ENCODE data around the gene ATP6V1G1. TPM values are rescaled to one million over a fixed set of nuclear protein-coding genes. Genes with fewer than 3 reads are reported as not detected.

The ATP6V1G1 gene
- total and polyA plus RNA-seq, 2 experiments from 2014 or later, result 166 to 509 TPM

DNA sequence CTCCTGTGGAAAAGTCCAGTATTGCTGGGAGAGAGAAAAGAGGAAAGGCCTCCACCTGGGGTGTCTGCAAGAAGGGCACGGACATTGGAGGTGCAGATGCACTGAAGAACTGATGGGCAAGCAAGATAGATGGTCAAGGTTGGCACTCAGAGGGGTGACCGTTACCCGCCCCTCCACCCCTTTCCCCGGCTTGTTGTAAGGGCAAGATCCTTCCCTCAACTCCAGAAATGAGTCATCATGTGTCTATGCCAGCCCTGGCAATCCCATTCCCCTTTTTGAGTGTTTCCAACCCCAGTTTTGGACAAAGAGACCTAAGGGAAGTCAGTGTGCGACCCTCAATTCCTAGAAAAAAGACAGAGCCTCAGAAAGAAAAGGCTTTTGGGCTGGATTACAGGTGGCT, 34.9 kb upstream of the ATP6V1G1 start (continued):
- TF ChIP-seq NANOG (IDR thresholded peaks at IDR 0.05; ENCODE audit: borderline replicate concordance) (no peak), CREB1 (CRISPR knock-in tag; IDR thresholded peaks at IDR 0.05; ENCODE audit: low read depth) (no peak), REST (IDR thresholded peaks at IDR 0.05; ENCODE audit: unreplicated experiment) (no peak), STAT1 (IDR thresholded peaks at IDR 0.05; ENCODE audit: unreplicated experiment) (no peak), ZNF114 (CRISPR knock-in tag; IDR thresholded peaks at IDR 0.05) (no peak), POLR2AphosphoS5 (IDR thresholded peaks at IDR 0.05; ENCODE audit: low read depth) (no peak)
- TF ChIP-seq, protein P1, sequence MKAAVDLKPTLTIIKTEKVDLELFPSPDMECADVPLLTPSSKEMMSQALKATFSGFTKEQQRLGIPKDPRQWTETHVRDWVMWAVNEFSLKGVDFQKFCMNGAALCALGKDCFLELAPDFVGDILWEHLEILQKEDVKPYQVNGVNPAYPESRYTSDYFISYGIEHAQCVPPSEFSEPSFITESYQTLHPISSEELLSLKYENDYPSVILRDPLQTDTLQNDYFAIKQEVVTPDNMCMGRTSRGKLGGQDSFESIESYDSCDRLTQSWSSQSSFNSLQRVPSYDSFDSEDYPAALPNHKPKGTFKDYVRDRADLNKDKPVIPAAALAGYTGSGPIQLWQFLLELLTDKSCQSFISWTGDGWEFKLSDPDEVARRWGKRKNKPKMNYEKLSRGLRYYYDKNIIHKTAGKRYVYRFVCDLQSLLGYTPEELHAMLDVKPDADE (IDR thresholded peaks at IDR 0.05), result no peak

DNA sequence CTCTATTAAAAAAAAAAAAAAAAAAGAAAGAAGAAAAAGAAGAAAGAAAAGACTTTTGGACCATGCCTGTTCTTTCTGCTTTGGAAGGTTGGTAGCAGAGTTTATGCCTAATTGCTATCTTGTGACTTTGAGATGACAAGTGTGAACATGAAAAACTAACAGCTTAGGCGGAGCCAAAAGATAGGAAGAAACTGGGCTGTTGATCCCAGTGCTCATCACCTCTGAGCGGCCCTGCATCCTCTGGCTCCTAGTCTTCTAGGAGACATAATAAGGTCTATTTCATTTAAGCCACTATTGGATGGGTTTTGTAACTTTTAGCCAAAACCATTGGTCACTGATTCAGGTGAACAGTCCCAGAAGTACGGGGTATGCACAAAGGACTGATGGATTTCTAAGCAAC, 34.4 kb upstream of the ATP6V1G1 start:
- Histone ChIP-seq H3F3A (replicated peaks; ENCODE audit: low read depth) (0 out of 2 replicates have a peak, but pooled peaks cover 3% of the 10 kb centered on the region), H3K4me3 (no peak overlapping the region), H4K20me1 (replicated peaks; ENCODE audit: insufficient read depth) (no peaks in the 10 kb centered on the region), H3K27me3 (ENCODE audit: insufficient read depth) (no peaks in the 10 kb centered on the region), H3K9me2 (ENCODE audit: insufficient read depth) (no peaks in the 10 kb centered on the region), H3K36me3 (ENCODE audit: insufficient read depth) (no peaks in the 10 kb centered on the region), H3K4me1 (ENCODE audit: insufficient read depth) (no peaks in the 10 kb centered on the region), H3K27ac (ENCODE audit: low read depth) (no peak overlapping the region), H3K79me2 (replicated peaks; ENCODE audit: insufficient read depth) (no peaks in the 10 kb centered on the region), H2AFZ (no peak overlapping the region), H3K4me2 (no peak overlapping the region)
- Mint-ChIP-seq H3K27me3 (ENCODE audit: insufficient read depth, low read depth, poor library complexity) (peaks cover 5% of the 10 kb centered on the region), H3K4me3 (no peak overlapping the region), H3K36me3 (ENCODE audit: low read depth) (peaks cover 4% of the 10 kb centered on the region; the same call in 1 of the 3 replicates), H3K27ac (no peak overlapping the region), H3K9me3 (peaks cover 3% of the 10 kb centered on the region; the same call in 1 of the 3 replicates), H3K4me1 (peaks cover 6% of the 10 kb centered on the region)
- ATAC-seq (no peak), DNase-seq (ENCODE audit: low spot score) (no peak)
- no peak for TF ChIP-seq ZNF331 (CRISPR knock-in tag; IDR thresholded peaks at IDR 0.05; ENCODE audit: low read depth)
- TF ChIP-seq, protein P2, sequence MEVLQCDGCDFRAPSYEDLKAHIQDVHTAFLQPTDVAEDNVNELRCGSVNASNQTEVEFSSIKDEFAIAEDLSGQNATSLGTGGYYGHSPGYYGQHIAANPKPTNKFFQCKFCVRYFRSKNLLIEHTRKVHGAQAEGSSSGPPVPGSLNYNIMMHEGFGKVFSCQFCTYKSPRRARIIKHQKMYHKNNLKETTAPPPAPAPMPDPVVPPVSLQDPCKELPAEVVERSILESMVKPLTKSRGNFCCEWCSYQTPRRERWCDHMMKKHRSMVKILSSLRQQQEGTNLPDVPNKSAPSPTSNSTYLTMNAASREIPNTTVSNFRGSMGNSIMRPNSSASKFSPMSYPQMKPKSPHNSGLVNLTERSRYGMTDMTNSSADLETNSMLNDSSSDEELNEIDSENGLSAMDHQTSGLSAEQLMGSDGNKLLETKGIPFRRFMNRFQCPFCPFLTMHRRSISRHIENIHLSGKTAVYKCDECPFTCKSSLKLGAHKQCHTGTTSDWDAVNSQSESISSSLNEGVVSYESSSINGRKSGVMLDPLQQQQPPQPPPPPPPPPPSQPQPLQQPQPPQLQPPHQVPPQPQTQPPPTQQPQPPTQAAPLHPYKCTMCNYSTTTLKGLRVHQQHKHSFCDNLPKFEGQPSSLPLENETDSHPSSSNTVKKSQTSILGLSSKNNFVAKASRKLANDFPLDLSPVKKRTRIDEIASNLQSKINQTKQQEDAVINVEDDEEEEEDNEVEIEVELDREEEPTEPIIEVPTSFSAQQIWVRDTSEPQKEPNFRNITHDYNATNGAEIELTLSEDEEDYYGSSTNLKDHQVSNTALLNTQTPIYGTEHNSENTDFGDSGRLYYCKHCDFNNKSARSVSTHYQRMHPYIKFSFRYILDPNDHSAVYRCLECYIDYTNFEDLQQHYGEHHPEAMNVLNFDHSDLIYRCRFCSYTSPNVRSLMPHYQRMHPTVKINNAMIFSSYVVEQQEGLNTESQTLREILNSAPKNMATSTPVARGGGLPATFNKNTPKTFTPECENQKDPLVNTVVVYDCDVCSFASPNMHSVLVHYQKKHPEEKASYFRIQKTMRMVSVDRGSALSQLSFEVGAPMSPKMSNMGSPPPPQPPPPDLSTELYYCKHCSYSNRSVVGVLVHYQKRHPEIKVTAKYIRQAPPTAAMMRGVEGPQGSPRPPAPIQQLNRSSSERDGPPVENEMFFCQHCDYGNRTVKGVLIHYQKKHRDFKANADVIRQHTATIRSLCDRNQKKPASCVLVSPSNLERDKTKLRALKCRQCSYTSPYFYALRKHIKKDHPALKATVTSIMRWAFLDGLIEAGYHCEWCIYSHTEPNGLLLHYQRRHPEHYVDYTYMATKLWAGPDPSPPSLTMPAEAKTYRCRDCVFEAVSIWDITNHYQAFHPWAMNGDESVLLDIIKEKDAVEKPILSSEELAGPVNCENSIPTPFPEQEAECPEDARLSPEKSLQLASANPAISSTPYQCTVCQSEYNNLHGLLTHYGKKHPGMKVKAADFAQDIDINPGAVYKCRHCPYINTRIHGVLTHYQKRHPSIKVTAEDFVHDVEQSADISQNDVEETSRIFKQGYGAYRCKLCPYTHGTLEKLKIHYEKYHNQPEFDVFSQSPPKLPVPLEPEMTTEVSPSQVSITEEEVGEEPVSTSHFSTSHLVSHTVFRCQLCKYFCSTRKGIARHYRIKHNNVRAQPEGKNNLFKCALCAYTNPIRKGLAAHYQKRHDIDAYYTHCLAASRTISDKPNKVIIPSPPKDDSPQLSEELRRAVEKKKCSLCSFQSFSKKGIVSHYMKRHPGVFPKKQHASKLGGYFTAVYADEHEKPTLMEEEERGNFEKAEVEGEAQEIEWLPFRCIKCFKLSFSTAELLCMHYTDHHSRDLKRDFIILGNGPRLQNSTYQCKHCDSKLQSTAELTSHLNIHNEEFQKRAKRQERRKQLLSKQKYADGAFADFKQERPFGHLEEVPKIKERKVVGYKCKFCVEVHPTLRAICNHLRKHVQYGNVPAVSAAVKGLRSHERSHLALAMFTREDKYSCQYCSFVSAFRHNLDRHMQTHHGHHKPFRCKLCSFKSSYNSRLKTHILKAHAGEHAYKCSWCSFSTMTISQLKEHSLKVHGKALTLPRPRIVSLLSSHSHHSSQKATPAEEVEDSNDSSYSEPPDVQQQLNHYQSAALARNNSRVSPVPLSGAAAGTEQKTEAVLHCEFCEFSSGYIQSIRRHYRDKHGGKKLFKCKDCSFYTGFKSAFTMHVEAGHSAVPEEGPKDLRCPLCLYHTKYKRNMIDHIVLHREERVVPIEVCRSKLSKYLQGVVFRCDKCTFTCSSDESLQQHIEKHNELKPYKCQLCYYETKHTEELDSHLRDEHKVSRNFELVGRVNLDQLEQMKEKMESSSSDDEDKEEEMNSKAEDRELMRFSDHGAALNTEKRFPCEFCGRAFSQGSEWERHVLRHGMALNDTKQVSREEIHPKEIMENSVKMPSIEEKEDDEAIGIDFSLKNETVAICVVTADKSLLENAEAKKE (CRISPR knock-in tag; IDR thresholded peaks at IDR 0.05), result no peak
- TF ChIP-seq REST (IDR thresholded peaks at IDR 0.05; ENCODE audit: unreplicated experiment), result no peak
